H1 (cell line): ENCODE results near the gene SEMA3E. TPM values are rescaled to one million over a fixed set of nuclear protein-coding genes. Genes with fewer than 3 reads are reported as not detected.

Source experiments
- ATF2 ChIP-seq: IDR thresholded peaks from 2 replicates; pipeline ENCODE4 v1.6.1; 2012; ENCODE audit warnings: low read length, inconsistent platforms
- CHD7 ChIP-seq: fragments of 300-600 bp; sonication (generic); IDR thresholded peaks from 2 replicates; pipeline ENCODE4 v1.7.1; 2012; ENCODE audit warnings: low read length, moderate library complexity, mild to moderate bottlenecking, inconsistent platforms; ENCODE audit not compliant: insufficient replicate concordance
- EP300 ChIP-seq, 2 experiments: IDR thresholded peaks; 1 replicate in 1 of 2; 2 replicates in 1 of 2; pipeline ENCODE4 v1.6.1; 2011 to 2012; ENCODE audit warnings: low read depth in 2 of 2, low read length in 2 of 2, mild to moderate bottlenecking in 2 of 2, borderline replicate concordance in 1 of 2, inconsistent platforms in 1 of 2, moderate library complexity in 1 of 2
- FOSL1 ChIP-seq: IDR thresholded peaks from 2 replicates; pipeline ENCODE4 v1.6.1; 2011; ENCODE audit warnings: mild to moderate bottlenecking, low read depth, low read length, moderate library complexity; ENCODE audit not compliant: insufficient read depth
- SIN3A ChIP-seq, 2 experiments: IDR thresholded peaks in 1 of 2; conservative IDR thresholded peaks in 1 of 2; 2 replicates each; pipeline ENCODE4 v1.6.1; 2011 to 2012; ENCODE audit warnings: low read length in 2 of 2, improper control_type of control experiment in 1 of 2, low read depth in 1 of 2, mild to moderate bottlenecking in 1 of 2
- SIRT6 ChIP-seq: IDR thresholded peaks from one replicate; pipeline ENCODE4 v1.7.1; 2012; ENCODE audit warnings: low read length, inconsistent platforms
- polyA plus RNA-seq, 7 experiments: library from polyadenylated mRNA; depleted of rRNA in 3 of 7; stranded (reverse) in 5 of 7; unstranded in 2 of 7; fragments of >200 nt in 5 of 7; fragments of 200-250 nt in 2 of 7; gene quantifications; 1 replicate in 5 of 7; 2 replicates in 1 of 7; 4 replicates in 1 of 7; pipeline versions ENCODE4 v1.2.1 to v1.2.3, GENCODE V29; 2011 to 2013; ENCODE audit warnings: missing spikeins in 2 of 7, mixed read lengths in 2 of 7
- total RNA-seq: library from RNA; stranded (reverse); fragmentation: NEBNext Ultra II Directional; extraction: Animal tissue kit (Norgen Biotek cat#: 25700); gene quantifications from 2 replicates; pipeline ENCODE4 v1.2.1, GENCODE V29; 2021

Gene SEMA3E
- total and polyA plus RNA-seq, 2 of the 8 experiments (the other 6 are each of a cell fraction or from before 2014, with no cell fraction given) = 0.93 to 0.94 TPM

- TF ChIP-seq CHD7 = no peak
- TF ChIP-seq SIRT6 = no peak
- TF ChIP-seq ATF2 = no peak
- no peak for TF ChIP-seq FOSL1
- no peak for TF ChIP-seq EP300 (IDR thresholded peaks at IDR 0.05; ENCODE audit: borderline replicate concordance in 1 of 2, low read depth in 2 of 2, low read length in 2 of 2)
- no peak for TF ChIP-seq SIN3A (conservative IDR thresholded peaks at IDR 0.05 in 1 of 2, IDR thresholded peaks at IDR 0.05 in 1 of 2; ENCODE audit: low read depth in 1 of 2, low read length in 2 of 2)
- TF ChIP-seq, all 59 proteins: peak for 0
These were observed 129.7 kb downstream of the SEMA3E start (continued) for GRCh38 chr7:83519240-83519639.
